HG03139 (cell line): Measurements from ENCODE around the gene SH3D19.
A peak's percentile ranks its signal among the peaks of the same experiment; 100 is the strongest.
"Not testable (repeated sequence)": the region's sequence is repeated elsewhere in the genome, so short reads cannot be mapped to it uniquely, and the experiment has no call there.

ENCODE experiments used
- ATAC-seq: cut with Tn5 transposase; IDR thresholded peaks from one replicate; pipeline ENCODE4 v1.9.1; 2021; ENCODE audit not compliant: unreplicated experiment

The SH3D19 gene

GRCh38 chr4:151163855-151164254, 161.6 kb downstream of the SH3D19 start:
- ATAC-seq: no peak

GRCh38 chr4:151158979-151159378, 166.4 kb downstream of the SH3D19 start:
- ATAC-seq: no peak

- ATAC-seq: no peak
These were observed 167.9 kb downstream of the SH3D19 start for GRCh38 chr4:151157543-151157942.

GRCh38 chr4:151153585-151153984, 171.8 kb downstream of the SH3D19 start:
- ATAC-seq: no peak

GRCh38 chr4:151152028-151152427, 173.4 kb downstream of the SH3D19 start:
- no peak for ATAC-seq

DNA sequence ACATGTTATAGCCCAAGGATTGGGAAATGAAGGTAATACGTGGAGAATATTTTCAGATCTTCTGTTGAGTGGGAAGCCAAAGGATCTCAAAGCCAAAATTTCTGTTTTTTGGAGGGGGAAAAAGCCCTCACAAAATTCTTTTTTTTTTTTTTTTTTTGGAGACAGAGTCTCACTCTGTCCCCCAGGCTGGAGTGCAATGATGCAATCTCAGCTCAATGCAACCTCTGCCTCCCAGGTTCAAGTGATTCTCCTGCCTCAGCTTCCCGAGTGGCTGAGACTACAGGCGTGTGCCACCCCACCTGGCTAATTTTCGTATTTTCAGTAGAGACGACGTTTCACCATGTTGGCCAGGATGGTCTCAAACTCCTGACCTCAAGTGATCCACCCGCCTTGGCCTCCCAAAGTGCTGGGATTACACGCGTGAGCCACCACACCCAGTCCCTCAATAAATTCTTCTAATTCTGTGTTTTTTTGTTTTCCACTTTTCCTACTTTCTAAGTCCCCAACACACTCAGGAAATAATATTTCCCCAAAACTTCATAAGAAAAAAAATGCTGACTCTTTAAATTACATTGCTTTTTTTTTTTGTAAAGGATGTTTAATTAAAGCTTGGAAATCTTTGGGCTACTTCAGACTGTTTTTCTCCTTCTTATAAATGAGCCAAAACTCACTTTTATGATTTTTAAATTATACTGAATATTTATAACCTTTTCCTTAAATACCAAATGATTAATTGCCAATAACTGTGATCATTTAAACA, 174.4 kb downstream of the SH3D19 start:
- no peak for ATAC-seq

DNA sequence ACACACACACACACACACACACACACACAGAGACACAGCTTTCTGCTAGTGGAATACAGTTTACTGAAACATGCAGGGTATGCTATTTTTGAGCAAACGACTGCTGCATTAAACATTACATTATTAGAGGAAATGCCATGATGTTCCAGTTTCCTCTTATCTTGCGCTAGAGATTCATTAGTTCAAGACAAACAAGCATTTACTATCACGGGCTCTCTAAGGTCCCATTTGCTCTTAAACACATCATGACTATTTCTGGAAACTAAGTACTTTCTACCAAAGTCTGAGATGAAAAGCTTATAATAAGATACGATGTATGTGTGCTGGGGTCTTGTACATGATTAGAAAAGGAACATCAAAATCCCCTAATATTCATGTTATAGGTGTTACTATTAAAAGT, 177.1 kb downstream of the SH3D19 start:
- ATAC-seq: no peak

DNA sequence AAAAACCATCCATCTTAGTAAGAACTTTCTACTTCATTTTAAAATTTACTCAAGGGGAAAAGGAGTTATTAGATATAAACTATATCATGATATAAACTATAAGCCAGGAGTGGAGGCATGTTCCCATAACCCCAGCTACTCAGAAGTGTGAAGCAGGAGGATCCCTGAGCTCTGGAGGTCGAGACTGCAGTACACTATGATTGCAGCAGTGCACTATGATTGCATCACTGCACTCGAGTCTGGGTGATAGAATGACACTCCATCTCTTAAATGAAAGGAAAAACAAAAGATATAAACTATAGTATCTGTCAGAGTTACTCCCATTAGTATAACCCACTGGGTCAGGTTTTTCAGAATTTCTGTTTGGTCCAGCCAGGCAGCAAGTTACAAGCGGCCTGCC, 178.4 kb downstream of the SH3D19 start:
- no peak for ATAC-seq

GRCh38 chr4:151144329-151145072, 180.9 kb downstream of the SH3D19 start:
- ATAC-seq: no peak

GRCh38 chr4:151143811-151144210, 181.6 kb downstream of the SH3D19 start:
- no peak for ATAC-seq

GRCh38 chr4:151143162-151143561, 182.2 kb downstream of the SH3D19 start:
- ATAC-seq: no peak

GRCh38 chr4:151142758-151143157, 182.6 kb downstream of the SH3D19 start:
- ATAC-seq: no peak

DNA sequence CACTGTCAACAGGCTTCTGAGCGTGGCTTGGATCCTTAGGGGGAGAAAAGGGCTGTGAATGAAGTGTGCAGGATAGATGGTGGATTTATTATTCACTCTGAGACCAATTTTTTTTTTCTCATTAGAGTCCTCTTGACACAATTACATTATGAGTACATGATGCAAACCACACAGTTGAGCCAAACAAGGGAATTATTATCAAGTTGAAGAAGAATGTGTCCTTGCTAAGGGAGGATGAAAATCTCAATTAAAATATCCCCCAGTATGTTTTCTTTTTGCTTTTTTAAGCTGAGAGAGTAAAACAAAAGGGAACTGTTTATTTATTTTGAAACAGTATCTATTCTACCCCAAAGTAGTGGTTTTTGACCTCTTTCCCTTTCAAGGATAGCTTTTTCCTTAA, 185.6 kb downstream of the SH3D19 start:
- ATAC-seq: no peak

GRCh38 chr4:151136048-151136447, 189.4 kb downstream of the SH3D19 start:
- not testable (repeated sequence) for ATAC-seq

DNA sequence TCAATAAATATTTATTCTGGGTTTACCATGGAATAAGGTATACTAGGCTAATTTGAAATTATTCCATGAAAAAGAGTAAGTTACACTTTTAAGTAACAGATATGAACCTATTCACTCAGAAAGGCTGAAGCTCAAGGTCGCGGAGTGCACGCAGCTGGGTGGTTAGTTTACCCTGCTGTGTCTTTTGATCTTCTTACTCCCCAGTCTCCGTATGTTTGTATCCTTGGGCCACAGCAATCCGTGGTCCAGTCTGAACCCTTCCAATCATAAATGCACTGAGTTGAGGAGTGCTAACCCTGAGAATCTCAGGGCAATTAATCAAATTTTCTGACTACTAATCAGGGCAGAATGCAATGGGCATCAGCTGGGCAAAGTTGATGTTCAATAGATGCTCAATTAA, 192.1 kb downstream of the SH3D19 start:
- no peak for ATAC-seq

DNA sequence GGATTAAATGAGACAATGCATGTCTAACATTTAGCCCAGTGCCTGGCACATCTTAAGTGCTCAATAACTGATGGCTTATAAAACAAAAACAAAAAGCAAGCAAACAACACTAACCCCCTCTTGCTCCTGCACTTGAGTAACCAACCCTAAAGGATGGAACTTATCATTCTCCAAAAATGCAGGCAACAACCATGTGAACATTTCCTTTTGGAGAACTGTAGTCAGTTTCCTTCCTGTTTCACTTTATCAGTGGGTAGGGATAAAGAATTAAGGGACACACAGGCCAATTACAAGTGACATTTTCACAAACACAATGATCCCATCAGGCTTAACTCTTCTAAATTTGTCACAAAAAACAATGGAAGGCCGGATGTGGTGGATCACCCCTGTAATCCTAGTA, 195.6 kb downstream of the SH3D19 start:
- no peak for ATAC-seq

GRCh38 chr4:151117371-151117962, 207.9 kb downstream of the SH3D19 start:
- ATAC-seq: peak; percentile 88

DNA sequence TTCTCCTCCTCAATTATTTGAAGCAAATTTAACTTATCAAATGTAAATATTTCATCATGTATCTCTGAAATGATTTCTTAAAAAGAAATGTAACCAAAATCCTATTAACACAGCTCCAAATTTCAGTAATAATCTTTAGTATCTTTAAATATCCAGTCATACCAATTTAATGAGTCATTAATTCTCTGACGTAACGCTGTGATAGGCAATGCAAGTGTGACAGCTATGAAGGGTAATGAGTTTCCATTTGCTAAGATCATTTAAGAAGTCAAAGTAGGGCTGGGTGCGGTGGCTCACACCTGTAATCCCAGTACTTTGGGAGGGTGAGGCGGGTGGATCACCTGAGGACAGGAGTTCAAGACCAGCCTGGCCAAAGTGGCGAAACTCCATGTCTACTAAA, 210.4 kb downstream of the SH3D19 start:
- no peak for ATAC-seq

GRCh38 chr4:151114338-151114737, 211.1 kb downstream of the SH3D19 start:
- ATAC-seq: no peak

GRCh38 chr4:151110236-151110635, 215.2 kb downstream of the SH3D19 start:
- ATAC-seq: no peak

DNA sequence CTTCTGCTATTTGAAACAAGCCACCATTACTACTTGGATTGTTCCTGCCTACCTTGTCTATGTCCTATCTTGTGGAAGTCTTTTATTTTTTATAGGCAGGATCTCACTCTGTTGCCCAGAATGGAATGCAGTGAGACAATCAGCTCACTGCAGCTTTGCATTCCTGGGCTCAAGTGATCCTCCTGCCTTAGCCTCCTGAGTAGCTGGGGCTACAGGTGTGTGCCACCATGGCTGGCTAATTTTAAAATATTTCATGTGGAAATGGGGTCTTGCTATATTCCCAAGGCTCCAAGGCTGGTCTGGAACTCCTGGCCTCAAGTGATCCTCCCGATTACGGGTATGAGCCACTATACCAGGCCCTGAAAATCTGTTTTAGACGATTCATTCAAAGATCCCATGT, 218.3 kb downstream of the SH3D19 start:
- no peak for ATAC-seq

GRCh38 chr4:151105454-151106032, 219.9 kb downstream of the SH3D19 start:
- ATAC-seq: no peak
